GM19239 (cell line): Measurements from ENCODE around the gene SPOUT1.
"Not testable (repeated sequence)": the region's sequence is repeated elsewhere in the genome, so short reads cannot be mapped to it uniquely, and the experiment has no call there.

Experiments used
- DNase-seq: peaks from one replicate; pipeline ENCODE4 v3.0.0; 2011; ENCODE audit warnings: low spot score; ENCODE audit not compliant: insufficient read length
- FAIRE-seq: peaks from 2 replicates; lab custom pipeline; 2011; peaks lifted over from hg19 to GRCh38; lab: Jason Lieb, UNC

Gene SPOUT1

GRCh38 chr9:128781187-128782070, 48.2 kb downstream of the SPOUT1 start:
- FAIRE-seq (no peak), DNase-seq (no peak)

- DNase-seq, FAIRE-seq: not testable (repeated sequence)
These were observed 49.5 kb downstream of the SPOUT1 start for GRCh38 chr9:128780093-128780492.

GRCh38 chr9:128774804-128775203, 54.8 kb downstream of the SPOUT1 start:
- FAIRE-seq (no peak), DNase-seq (no peak)

GRCh38 chr9:128773049-128773448, 56.5 kb downstream of the SPOUT1 start:
- FAIRE-seq = no peak
- DNase-seq = no peak

- FAIRE-seq = peak; percentile 45
- peak; percentile 98 for DNase-seq
These were observed 57.7 kb downstream of the SPOUT1 start, which contains the start of gene ZER1 for GRCh38 chr9:128771745-128772519. Gene ZER1, minus strand, starts transcription at chr9:128771927. Its CDS starts 16,362 bp downstream, at chr9:128755565.

GRCh38 chr9:128771094-128771721, 58.4 kb downstream of the SPOUT1 start:
- FAIRE-seq (no peak), DNase-seq (no peak)

GRCh38 chr9:128770286-128771030, 59.1 kb downstream of the SPOUT1 start:
- DNase-seq (no peak), FAIRE-seq (no peak)
